ENCODE data around the gene SLC29A1. TPM values are rescaled to one million over a fixed set of nuclear protein-coding genes. Genes with fewer than 3 reads are reported as not detected.

SLC29A1 gene
- total RNA-seq = 9.5 and 19.2 TPM in 2 replicates

GRCh38 chr6:44223319-44224028 is at the start of gene SLC29A1:
Gene SLC29A1 (plus strand): TSS chr6:44223595. CDS start chr6:44227314, 3,719 bp downstream.

GRCh38 chr6:44216677-44217331 is 6.6 kb upstream of the SLC29A1 start, which contains the start of gene MYMX:
Gene MYMX (plus strand): TSS chr6:44216926. CDS start chr6:44217472, 546 bp downstream.

GRCh38 chr6:44246663-44247337 is 23.4 kb downstream of the SLC29A1 start, which contains the start of gene HSP90AB1:
Gene HSP90AB1 (plus strand): TSS chr6:44247101. CDS start chr6:44248630, 1,529 bp downstream.

GRCh38 chr6:44257025-44257752 is 33.8 kb downstream of the SLC29A1 start, which contains the start of gene SLC35B2:
Gene SLC35B2 (minus strand): TSS chr6:44257528. CDS start chr6:44257410, 118 bp downstream.

GRCh38 chr6:44265007-44265721 is 41.8 kb downstream of the SLC29A1 start, which contains the start of gene NFKBIE:
Gene NFKBIE (minus strand): TSS chr6:44265551. CDS start chr6:44265346, 205 bp downstream.

GRCh38 chr6:44269921-44270525 is 46.6 kb downstream of the SLC29A1 start, which contains the start of gene TMEM151B:
Gene TMEM151B (plus strand): TSS chr6:44270450. CDS start chr6:44270743, 293 bp downstream.

Other genes starting within 250 kb of the SLC29A1 start
- gene MRPL14, start 96.1 kb upstream of the SLC29A1 start, total RNA-seq = 41.4 and 57.6 TPM in 2 replicates
- 30.8 and 55.9 TPM in 2 replicates for gene TMEM63B, start 96.0 kb upstream of the SLC29A1 start, total RNA-seq
- gene CAPN11, start 64.8 kb upstream of the SLC29A1 start, total RNA-seq = 0.15 and 0.33 TPM in 2 replicates
- 0.17 TPM in 1 of 2 replicates, not detected in the other for gene MYMX, start 6.7 kb upstream of the SLC29A1 start, total RNA-seq
- 491 and 610 TPM in 2 replicates for gene HSP90AB1, start 23.5 kb downstream of the SLC29A1 start, total RNA-seq
- gene SLC35B2, start 33.9 kb downstream of the SLC29A1 start, total RNA-seq = 82.6 and 106 TPM in 2 replicates
- gene NFKBIE, start 42.0 kb downstream of the SLC29A1 start, total RNA-seq = 4.7 and 10.1 TPM in 2 replicates
- gene TMEM151B, start 46.9 kb downstream of the SLC29A1 start, total RNA-seq = under 0.01 TPM in 2 replicates
- gene AARS2, start 89.8 kb downstream of the SLC29A1 start, total RNA-seq = 24.1 and 28.1 TPM in 2 replicates
- not detected in 2 replicates for gene SPATS1, start 119.1 kb downstream of the SLC29A1 start, total RNA-seq
- 17.9 and 26.5 TPM in 2 replicates for gene CDC5L, start 164.1 kb downstream of the SLC29A1 start, total RNA-seq

All from smooth muscle cell of trachea (primary cell).